K562 (cell line): ENCODE data around the gene RACK1. TPM values are rescaled to one million over a fixed set of nuclear protein-coding genes. Genes with fewer than 3 reads are reported as not detected.

ENCODE experiments used
- AFF1 ChIP-seq, 2 experiments: fragments of 450-650 bp; IDR thresholded peaks; 2 replicates each; pipeline ENCODE4 v1.6.1; 2018; ENCODE audit warnings: mild to moderate bottlenecking in 2 of 2, low read depth in 1 of 2; ENCODE audit not compliant: partially characterized antibody in 2 of 2
- ARID1B ChIP-seq: fragments of 450-650 bp; IDR thresholded peaks from 2 replicates; pipeline ENCODE4 v1.6.1; 2016; ENCODE audit warnings: antibody characterized with exemption, mild to moderate bottlenecking, inconsistent platforms
- DDX20 ChIP-seq: fragments of 450-650 bp; IDR thresholded peaks from 2 replicates; pipeline ENCODE4 v1.6.1; 2016; ENCODE audit warnings: missing genetic modification characterization, low read depth, mild to moderate bottlenecking, missing compliant biosample characterization, moderate library complexity
- ERF ChIP-seq: fragments of 450-650 bp; formaldehyde crosslinking; IDR thresholded peaks from 2 replicates; pipeline ENCODE4 v1.4.0; 2020; ENCODE audit warnings: mild to moderate bottlenecking, mixed read lengths
- HMBOX1 ChIP-seq: sonication (generic); IDR thresholded peaks from 2 replicates; pipeline ENCODE4 v1.6.1; 2016
- KLF1 ChIP-seq: fragments of 450-650 bp; IDR thresholded peaks from 2 replicates; pipeline ENCODE4 v1.6.1; 2016; ENCODE audit warnings: missing genetic modification characterization, missing compliant biosample characterization
- MEIS2 ChIP-seq: fragments of 450-650 bp; IDR thresholded peaks from 2 replicates; pipeline ENCODE4 v1.6.1; 2014; ENCODE audit warnings: mild to moderate bottlenecking; ENCODE audit not compliant: partially characterized antibody
- NR1H2 ChIP-seq: sonication (generic); formaldehyde crosslinking; IDR thresholded peaks from 2 replicates; pipeline ENCODE4 v1.4.0; 2020; ENCODE audit warnings: mild to moderate bottlenecking, missing genetic modification reagents
- SPI1 ChIP-seq: IDR thresholded peaks from 2 replicates; pipeline ENCODE4 v1.6.1; 2011; ENCODE audit warnings: low read depth, low read length, control low read depth, borderline replicate concordance
- SRSF3 ChIP-seq: fragments of 200-400 bp; formaldehyde crosslinking; IDR thresholded peaks from 2 replicates; pipeline ENCODE4 v1.6.1; 2016; ENCODE audit warnings: mild to moderate bottlenecking, low read length, moderate library complexity; ENCODE audit not compliant: insufficient read depth
- TEAD1 ChIP-seq, 2 experiments: fragments of 450-650 bp in 1 of 2; sonication (generic) in 1 of 2; formaldehyde crosslinking; IDR thresholded peaks; 2 replicates each; pipeline versions ENCODE4 v1.4.0 to v1.8.0; 2020 to 2022; ENCODE audit warnings: mild to moderate bottlenecking in 2 of 2, missing genetic modification reagents in 1 of 2
- ZNF143 ChIP-seq: sonication (generic); formaldehyde crosslinking; IDR thresholded peaks from 2 replicates; pipeline ENCODE4 v1.9.0; 2022; ENCODE audit warnings: mild to moderate bottlenecking, missing genetic modification reagents
- ZNF175 ChIP-seq: fragments of 200-800 bp; sonication (Bioruptor generic); IDR thresholded peaks from 2 replicates; pipeline ENCODE4 v1.6.1; 2016; ENCODE audit warnings: low read depth, mild to moderate bottlenecking, missing genetic modification characterization, missing compliant biosample characterization
- ZNF431 ChIP-seq: sonication (generic); formaldehyde crosslinking; IDR thresholded peaks from 2 replicates; pipeline ENCODE4 v1.8.0; 2022; ENCODE audit warnings: mild to moderate bottlenecking, missing genetic modification reagents
- polyA plus RNA-seq, 8 experiments: library from polyadenylated mRNA; depleted of rRNA in 4 of 8; stranded (reverse) in 5 of 8; unstranded in 3 of 8; fragments of >200 nt; fragmentation: Nextera tagmentation in 2 of 8; fragmentation: Illumina TruSeq in 1 of 8; extraction: Ambion mirVana in 2 of 8; extraction: Trizol in 1 of 8; gene quantifications; 2 replicates each; pipeline versions ENCODE4 v1.2.1 to v1.2.3, GENCODE V29; 2011 to 2014; ENCODE audit warnings: inconsistent platforms in 1 of 8, missing spikeins in 1 of 8
- total RNA-seq, 7 experiments: library from RNA; depleted of rRNA in 6 of 7; stranded (reverse); fragments of >200 nt in 6 of 7; fragmentation: Illumina TruSeq in 2 of 7; extraction: Trizol in 2 of 7; gene quantifications; 2 replicates each; pipeline versions ENCODE4 v1.2.1 to v1.2.3, GENCODE V29; 2011 to 2021; ENCODE audit warnings: low replicate concordance in 1 of 7
- TF ChIP-seq, protein P1 (sequence below): sonication (generic); formaldehyde crosslinking; IDR thresholded peaks from 2 replicates; pipeline ENCODE4 v1.8.0; 2022; ENCODE audit warnings: mild to moderate bottlenecking, missing genetic modification reagents
- TF ChIP-seq, protein P2 (sequence below): fragments of 250-450 bp; sonication (Bioruptor Pico); IDR thresholded peaks from 2 replicates; pipeline ENCODE4 v1.8.0; 2022; ENCODE audit warnings: inconsistent platforms

The RACK1 gene
- total and polyA plus RNA-seq, 9 of the 15 experiments (the other 6 are each of a cell fraction or from before 2014, with no cell fraction given): 2,303 to 5,311 (median 3,833) TPM

- TF ChIP-seq, protein P1, sequence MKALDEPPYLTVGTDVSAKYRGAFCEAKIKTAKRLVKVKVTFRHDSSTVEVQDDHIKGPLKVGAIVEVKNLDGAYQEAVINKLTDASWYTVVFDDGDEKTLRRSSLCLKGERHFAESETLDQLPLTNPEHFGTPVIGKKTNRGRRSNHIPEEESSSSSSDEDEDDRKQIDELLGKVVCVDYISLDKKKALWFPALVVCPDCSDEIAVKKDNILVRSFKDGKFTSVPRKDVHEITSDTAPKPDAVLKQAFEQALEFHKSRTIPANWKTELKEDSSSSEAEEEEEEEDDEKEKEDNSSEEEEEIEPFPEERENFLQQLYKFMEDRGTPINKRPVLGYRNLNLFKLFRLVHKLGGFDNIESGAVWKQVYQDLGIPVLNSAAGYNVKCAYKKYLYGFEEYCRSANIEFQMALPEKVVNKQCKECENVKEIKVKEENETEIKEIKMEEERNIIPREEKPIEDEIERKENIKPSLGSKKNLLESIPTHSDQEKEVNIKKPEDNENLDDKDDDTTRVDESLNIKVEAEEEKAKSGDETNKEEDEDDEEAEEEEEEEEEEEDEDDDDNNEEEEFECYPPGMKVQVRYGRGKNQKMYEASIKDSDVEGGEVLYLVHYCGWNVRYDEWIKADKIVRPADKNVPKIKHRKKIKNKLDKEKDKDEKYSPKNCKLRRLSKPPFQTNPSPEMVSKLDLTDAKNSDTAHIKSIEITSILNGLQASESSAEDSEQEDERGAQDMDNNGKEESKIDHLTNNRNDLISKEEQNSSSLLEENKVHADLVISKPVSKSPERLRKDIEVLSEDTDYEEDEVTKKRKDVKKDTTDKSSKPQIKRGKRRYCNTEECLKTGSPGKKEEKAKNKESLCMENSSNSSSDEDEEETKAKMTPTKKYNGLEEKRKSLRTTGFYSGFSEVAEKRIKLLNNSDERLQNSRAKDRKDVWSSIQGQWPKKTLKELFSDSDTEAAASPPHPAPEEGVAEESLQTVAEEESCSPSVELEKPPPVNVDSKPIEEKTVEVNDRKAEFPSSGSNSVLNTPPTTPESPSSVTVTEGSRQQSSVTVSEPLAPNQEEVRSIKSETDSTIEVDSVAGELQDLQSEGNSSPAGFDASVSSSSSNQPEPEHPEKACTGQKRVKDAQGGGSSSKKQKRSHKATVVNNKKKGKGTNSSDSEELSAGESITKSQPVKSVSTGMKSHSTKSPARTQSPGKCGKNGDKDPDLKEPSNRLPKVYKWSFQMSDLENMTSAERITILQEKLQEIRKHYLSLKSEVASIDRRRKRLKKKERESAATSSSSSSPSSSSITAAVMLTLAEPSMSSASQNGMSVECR (CRISPR knock-in tag): peak; percentile 91
- TF ChIP-seq SRSF3 (no peak), ERF (CRISPR knock-in tag) (0 out of 2 replicates have a peak, but pooled peaks have one; percentile 31), DDX20 (no peak), ZNF431 (CRISPR knock-in tag) (peak; percentile 82), KLF1 (tag) (peak; percentile 83), ARID1B (peak; percentile 58), ZNF175 (CRISPR knock-in tag) (peak; percentile 9; the same call in 1 of the 2 replicates), NR1H2 (CRISPR knock-in tag) (0 out of 2 replicates have a peak, but pooled peaks have one; percentile 32), SPI1 (peak; percentile 71), HMBOX1 (0 out of 2 replicates have a peak, but pooled peaks have one; percentile 41), ZNF143 (CRISPR knock-in tag) (0 out of 2 replicates have a peak, but pooled peaks have one; percentile 15), MEIS2 (no peak), AFF1 (IDR thresholded peaks at IDR 0.05; ENCODE audit: low read depth in 1 of 2, partially characterized antibody in 2 of 2) (peak in 1 of 2 experiments; percentile 58), TEAD1 (CRISPR knock-in tag; IDR thresholded peaks at IDR 0.05) (peak in 1 of 2 experiments; percentile 87; a peak in 2 of 4 replicates)
- TF ChIP-seq, protein P2, sequence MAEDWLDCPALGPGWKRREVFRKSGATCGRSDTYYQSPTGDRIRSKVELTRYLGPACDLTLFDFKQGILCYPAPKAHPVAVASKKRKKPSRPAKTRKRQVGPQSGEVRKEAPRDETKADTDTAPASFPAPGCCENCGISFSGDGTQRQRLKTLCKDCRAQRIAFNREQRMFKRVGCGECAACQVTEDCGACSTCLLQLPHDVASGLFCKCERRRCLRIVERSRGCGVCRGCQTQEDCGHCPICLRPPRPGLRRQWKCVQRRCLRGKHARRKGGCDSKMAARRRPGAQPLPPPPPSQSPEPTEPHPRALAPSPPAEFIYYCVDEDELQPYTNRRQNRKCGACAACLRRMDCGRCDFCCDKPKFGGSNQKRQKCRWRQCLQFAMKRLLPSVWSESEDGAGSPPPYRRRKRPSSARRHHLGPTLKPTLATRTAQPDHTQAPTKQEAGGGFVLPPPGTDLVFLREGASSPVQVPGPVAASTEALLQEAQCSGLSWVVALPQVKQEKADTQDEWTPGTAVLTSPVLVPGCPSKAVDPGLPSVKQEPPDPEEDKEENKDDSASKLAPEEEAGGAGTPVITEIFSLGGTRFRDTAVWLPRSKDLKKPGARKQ (CRISPR knock-in tag): no peak
Measured at GRCh38 chr5:181223058-181223728, 20.5 kb downstream of the RACK1 start, which contains the start of gene TRIM41 (continued).
